ENCODE measurements around the gene ENPP6.
A peak's percentile ranks its signal among the peaks of the same experiment; 100 is the strongest.

ENPP6 gene

DNA sequence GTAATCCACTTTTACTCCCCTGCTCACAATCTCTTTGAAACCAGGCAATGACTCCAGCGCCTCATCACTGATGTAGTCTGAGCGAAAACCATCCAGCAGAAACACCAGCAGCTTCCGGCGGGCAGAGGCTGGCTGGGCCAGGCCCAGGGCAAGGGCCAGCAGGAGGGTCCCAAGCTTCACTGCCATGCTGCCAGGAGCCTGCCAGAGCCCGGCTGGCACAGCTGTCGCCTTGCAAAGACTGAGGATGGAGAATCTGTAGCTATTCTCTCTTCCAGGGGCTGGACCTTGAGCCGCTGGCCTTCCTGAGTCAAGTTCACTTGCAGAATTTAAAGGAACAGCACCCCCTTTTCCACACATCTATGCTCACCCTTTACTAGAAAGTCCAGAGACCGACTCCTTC, at the start of gene ENPP6:
ENPP6 (minus strand) TSS at position 240 of the 400 bp plus-strand sequence; CDS start at position 186, 54 bp downstream.
- DNase-seq (ENCODE audit: low spot score), result no peak

DNA sequence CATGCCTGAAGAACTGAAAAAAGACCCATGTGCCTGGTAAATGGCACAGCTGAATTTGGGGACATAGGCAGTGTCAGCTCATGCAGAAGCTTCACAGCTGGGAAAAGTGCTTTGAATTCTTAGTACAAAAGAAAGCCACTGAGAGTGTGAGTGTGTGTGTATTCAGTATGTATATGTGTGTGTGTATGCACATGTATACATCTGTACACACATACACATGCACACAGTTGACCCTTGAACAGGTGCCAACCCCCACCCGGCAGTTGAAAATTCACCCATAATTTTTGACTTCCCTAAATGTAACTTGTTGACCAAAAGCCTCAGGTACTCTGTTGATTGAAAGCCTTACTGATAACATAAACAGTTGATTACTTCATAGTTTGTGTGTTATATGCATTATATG, 49.5 kb upstream of the ENPP6 start:
- DNase-seq (ENCODE audit: low spot score), result no peak

DNA sequence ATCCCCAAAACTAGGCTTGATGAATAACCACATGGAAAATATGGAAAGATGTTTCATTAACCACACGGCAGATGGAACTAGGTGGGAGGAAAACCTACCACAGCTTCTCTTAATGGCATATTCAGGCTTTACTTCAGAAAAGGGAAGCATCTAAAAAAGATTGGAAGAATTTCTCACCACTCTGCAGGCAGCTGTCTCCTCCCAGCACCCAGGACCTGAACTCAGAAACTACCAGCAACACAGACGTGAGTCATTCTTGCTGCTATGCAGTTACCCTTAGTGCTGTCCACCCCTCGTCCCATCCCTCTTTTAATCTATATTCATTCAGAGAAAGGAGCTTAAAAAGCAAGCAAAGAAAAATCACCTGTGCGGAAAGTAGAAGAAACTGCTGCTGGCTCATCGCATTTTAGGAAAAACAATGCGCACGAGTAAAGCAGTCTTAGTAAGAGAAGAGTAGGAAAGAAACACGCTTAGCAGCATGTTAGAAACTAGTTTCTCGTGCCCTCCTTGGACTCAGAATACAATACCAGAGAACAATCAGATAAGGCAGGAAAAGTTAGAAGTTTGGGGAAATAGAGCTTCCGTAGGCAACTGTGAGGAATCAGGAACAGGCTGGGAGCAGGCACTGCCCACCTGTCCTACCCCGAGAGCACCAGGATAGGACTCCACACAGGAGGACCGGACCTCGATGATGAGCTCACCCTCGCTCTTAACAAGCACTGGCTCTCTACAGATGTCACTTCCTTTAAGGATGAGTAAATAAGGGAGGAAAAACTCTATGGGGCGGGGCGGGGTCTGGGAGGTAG, 48.1 kb upstream of the ENPP6 start:
- DNase-seq (ENCODE audit: low spot score), result peak; percentile 52

DNA sequence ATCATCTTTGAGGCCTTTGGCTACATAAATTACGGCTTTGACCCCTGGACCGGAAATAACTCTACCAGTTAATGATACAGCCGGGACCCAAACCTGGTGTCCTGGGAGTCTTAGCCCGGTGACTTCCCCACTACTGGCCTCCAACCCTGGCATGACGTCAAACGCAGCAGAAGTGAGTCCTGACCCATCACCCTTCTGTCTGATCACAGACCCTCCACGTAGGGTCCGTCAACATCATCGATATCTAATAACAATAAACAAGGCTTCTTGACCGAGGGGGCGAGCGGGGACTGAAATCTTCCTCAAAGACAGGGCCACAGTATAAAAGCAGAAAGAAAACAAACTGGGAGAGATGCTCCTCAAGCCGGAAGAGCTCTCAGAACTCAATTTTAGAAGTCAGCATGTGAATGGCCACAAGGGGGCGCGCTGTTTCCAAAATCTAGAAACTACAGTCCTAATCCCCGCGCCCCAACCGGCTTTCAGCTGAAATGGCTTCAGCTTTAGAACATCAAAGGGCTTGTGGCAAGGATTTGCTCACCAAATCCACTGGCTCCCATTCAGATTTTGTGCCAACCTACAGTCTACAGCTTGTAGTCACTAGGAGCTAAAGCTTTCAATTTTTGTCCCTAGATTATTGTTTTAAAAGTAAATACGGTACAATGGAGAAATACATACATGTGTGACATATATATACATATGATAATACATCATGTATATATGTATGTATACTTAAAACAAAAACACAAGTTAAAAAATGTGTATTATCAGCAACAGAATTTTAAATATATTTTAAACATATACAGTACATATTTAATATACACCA, 46.4 kb upstream of the ENPP6 start:
- DNase-seq (ENCODE audit: low spot score), result peak; percentile 91

DNA sequence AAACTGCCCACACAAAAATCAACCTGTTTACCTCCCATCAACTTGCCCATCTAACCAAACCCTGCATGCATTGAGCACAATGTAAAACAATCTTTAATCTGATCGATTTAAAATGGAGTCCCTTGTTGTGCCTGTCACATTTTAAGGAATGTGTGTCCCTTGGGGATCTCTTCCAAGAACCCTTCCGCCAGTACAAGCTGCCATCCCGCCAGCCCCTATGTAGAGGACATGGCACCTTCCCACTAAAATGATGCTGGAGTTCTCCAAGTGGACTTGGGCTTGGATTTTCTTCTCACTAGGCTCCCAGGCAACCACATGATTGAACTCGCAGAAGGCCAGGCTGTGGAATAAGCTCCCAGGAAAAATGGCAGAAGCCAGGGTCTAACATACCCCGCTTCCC, 45.8 kb upstream of the ENPP6 start:
- DNase-seq (ENCODE audit: low spot score), result no peak

DNA sequence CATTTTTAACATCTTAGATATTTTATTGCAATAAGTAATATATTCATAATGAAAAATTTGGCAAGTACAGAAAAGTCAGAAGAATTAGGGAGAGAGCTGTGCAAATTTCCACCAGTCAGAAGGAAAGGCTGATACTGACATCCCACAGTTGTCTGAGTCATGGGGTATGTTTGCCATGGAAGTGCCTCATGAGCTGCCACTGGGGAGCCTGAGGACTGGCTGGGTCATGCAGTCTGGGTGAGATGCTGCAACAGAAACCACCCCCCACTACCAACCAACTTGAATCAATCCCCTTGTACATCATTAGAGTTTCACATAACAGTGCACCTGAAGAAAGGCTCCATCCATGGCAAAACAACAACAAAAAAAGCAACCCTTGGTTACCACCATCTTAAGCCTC, 45.2 kb upstream of the ENPP6 start:
- no peak for DNase-seq (ENCODE audit: low spot score)

DNA sequence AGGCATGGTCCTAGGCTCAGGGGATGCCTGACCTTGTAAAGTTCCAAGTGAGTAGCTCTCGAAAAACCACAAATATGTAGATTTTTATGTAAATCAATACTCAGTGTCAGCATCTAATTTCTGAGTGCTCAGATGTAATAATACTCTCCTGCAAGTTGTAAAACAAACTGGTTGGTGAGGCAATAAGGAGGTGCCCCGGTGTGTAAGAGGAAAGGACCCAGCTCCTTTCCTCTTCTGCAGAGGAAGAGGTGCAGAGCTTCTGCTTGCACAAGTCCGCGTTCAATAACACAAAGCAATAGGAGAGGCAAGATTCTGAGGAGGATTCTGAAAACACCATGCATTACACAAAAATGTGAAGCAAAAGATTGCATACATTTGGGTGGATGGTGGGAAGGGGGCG, 43.6 kb upstream of the ENPP6 start:
- no peak for DNase-seq (ENCODE audit: low spot score)

DNA sequence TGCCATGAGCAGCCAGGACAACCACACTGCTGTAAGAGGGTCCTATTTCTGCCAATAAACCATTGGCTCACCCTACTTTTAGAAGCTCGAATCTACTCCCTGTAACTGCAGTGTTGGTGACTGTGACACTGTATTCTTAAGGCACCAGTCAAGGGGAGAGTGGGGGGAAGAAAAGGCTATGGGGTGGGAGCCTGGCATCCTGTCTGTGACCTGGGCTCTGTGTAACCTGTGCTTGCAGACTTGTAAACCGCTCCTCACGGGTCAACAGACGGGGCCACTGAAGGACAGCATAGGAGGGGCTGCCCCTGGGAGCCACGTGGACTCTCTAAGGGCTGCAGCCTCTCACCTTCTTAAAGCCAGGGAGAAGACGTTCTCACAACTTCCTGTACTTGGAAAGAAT, 42.2 kb upstream of the ENPP6 start:
- DNase-seq (ENCODE audit: low spot score), result no peak

DNA sequence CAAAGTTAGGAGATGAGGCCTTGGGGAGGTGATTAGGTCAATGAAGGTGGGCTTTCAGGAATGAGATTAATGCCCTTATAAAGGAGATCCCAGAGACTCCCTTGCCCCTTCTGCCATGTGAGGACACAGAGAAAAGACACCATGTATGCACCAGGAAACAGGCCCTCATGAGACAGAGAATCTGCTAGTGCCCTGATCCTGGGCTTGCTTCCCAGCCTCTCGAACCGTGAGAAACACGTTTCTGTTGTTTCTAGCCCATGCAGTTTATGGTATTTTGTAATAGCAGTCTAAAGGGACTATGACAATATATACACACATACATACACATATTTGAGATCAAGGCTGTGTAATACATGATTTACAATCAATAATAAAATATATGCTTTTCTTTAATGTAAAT, 41.4 kb upstream of the ENPP6 start:
- no peak for DNase-seq (ENCODE audit: low spot score)

DNA sequence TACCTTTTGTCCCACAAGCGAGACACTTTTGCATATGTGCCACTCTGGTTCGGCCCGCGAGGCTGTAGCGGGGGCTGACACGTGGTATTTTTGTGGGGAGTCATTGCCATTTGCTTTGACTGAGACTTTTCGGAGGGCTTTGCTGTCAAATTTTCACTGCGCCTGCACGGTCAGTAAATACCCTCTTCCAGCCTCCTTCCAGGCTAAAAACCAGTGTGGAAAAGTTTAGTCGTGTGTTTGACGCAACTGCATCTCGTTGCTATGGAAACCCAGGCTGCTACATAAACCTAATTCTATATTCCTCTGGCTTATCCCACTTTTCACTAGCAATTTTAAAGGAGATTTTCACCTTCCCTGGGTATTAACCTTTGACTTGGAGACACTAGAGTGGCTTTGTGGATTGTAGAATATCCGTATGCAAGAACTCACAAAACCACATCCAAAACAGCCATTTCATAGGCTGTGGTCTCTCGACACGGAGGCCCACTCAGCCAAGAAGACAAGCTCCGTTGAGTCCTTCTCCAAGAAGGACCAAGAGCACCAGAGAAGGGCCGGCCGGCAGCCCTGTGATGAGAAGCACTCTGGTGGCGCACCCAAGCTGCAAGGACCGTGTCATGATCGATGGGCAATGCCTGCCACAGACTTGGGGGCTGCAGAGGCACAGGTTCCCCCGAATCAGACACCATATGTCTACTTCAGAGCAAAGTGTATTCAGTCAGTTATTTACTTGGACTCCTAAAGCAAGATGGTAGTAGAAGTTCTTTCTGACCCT, 38.4 kb upstream of the ENPP6 start:
- no peak for DNase-seq (ENCODE audit: low spot score)

DNA sequence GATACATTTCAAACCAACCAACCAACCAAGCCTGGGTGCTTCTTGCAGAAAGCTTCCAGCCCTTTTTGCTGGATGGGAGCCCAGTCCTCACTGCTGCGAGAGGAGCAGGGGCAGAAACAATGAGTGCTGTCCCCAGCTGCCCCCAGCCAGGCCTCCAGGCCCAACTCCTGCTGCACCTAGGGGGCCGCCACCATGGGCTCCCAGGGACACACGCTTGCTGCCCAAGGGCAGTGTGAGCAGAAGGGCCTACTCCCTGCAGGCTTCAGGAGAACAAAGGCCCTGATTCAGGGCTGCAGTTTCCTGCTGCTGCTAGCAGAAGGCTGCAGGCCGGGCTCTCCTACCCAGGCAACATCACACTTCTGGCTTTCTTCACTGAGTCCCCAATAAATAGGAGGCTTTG, 37.7 kb upstream of the ENPP6 start:
- DNase-seq (ENCODE audit: low spot score), result no peak

DNA sequence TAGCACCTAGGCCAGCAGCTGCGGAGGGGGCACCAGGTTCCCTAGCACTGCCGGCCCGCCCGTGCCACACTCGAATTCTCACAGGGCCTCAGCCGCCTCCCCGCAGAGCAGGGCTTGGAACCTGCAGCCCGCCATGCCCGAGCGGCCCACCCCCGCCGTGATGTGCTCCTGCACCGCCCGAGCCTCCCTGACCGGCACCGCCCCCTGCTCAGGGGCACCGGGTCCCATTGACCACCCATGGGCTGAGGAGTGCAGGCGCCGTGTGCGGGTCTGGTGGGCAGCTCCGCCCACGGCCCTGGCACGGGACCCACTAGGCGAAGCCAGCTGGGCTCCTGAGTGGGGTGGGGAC, 35.4 kb upstream of the ENPP6 start:
- no peak for DNase-seq (ENCODE audit: low spot score)

DNA sequence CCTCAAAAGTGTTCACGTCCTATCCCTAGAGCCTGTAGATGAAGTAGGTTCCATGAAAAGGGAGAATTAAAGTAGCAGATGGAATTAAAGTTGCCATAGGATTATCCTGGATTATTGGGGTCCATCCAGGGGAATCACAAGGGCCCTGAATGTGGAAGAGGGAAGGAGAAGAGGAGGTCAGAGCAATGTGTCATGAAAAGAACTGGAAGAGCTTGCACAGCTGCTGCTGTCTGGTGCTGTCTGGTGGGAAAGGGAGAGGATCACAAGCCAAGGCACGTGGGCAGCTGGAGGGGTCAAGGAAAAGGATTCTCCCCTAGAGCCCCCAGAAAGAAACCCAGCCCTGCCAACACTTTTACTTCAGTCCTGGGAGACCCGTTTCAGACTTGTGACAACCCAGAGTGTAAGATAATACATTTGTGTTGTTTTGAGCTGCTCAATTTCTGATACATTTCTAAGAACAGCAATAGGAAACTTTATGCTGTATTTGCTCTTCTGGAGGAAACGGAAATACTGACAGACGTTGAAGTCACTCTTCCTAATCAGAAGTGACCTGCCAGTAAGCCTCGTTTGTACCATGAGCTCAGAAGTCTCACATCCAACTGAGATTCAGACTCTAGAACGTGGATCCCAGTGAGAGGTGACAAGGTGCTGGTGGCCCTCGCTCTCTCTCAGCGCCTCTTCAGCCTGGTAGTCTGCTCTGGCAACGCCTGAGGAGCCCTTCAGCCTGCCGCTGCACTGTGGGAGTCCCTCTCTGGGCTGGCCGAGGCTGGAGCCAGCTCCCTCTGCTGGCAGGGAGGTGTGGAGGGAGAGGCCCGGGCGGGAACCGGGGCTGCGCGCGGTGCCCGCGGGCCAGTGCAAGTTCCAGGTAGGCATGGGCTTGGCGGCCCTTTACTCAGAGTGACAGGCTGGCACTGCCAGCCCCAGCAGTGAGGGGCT, 34.7 kb upstream of the ENPP6 start:
- no peak for DNase-seq (ENCODE audit: low spot score)

DNA sequence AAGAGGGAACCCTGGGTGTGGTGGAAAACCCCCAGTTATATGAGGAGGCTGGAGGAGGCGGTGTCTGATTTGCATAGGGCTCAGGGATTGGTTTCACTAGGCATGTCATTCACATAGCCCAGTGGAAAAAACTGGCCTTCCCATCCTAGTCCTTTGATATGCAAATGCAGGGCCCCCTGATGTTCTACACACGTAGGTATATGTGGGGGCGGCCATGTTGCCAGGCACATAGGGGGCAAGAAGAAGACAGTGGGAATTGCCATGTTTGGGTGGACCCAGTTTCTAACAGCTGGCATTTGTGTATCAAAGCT, 34.0 kb upstream of the ENPP6 start:
- DNase-seq (ENCODE audit: low spot score), result no peak

DNA sequence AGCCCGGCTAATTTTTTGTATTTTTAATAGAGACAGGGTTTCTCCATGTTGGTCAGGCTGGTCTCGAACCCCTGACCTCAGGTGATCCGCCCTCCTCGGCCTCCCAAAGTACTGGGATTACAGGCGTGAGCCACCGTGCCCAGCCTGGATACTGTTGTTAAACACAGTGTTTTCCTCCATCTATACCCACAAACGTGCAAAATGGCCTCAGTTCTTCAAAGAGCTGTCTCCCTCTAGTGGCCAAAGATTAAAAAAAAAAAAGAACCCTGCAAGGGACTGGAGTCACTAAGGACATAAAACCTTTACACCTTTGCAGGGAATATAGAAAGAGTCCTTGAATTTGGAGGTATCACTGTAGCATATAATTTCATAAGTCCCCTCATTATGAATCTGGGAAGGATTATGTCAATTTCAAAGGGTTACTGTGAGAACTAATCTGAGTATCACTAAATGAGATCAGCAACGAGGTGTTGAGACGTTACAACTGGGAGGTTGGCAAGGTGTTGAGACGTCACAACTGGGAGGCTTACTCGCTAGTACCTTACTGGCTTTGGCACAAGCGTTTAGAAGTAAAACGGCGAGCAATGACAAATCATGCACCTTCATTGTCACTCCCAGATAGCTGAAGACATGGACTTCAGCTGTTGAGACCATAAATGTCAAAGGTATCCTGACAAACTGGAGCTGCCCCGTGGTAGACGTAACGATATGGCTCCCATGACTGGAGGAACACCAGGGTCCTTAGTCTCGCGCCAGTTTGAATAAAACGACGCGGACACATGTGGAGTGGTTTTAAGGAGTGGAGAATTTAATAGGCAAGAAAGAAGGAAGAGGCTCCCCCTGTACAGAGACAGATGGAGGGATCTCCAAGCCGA, 33.4 kb upstream of the ENPP6 start:
- peak; percentile 47 for DNase-seq (ENCODE audit: low spot score)

DNA sequence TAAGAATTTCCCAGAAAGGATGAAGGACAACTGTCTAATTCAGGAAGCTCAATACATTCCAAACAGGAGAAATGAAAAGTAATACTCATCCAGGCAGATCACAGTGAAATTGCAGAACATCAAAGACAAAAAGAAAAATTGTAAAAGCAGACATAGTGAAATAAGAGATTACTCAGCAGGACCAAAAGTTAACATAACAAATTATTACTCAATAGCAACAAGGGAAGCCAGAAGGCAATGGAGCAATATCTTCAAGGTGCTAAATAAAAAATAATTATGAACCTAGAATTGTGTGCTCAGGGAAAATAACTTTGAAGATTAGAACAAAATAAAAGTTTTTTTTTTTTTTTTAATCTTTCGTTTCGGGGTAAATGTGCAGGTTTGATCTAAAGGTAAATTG, 30.5 kb upstream of the ENPP6 start:
- DNase-seq (ENCODE audit: low spot score), result no peak

DNA sequence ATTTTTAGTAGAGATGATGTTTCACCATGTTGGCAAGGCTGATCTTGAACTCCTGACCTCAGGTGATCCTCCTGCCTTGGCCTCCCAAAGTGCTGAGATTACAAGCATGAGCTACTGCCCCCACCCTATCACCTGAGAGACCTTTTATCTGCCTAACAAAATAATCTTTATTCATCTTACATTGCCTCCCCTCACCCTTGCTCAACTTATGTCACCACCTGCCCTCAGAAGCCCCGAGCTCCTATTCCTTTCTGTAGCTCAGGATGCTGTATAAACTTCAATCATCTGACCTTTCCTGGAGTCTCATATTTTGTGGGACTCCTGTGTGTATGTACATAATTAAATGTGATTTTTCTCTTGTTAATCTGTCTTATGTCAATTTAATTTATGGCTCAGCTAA, 29.7 kb upstream of the ENPP6 start:
- no peak for DNase-seq (ENCODE audit: low spot score)

DNA sequence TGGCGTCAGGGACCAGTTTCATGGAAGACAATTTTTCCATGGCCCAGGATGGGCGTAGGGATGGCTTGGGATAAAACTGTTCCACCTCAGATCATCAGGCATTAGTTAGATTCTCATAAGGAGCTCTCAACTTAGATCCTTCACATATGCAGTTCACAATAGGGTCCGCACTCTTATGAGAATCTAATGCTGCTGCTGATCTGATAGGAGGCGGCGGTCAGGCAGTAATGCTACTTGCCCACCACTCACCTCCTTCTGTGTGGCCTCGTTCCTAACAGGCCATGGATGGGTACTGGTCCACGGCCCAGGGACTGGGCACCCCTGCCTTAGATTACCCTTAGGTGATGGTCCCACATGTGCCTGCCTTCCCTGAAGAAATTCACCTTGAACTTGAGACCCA, 28.8 kb upstream of the ENPP6 start:
- no peak for DNase-seq (ENCODE audit: low spot score)

DNA sequence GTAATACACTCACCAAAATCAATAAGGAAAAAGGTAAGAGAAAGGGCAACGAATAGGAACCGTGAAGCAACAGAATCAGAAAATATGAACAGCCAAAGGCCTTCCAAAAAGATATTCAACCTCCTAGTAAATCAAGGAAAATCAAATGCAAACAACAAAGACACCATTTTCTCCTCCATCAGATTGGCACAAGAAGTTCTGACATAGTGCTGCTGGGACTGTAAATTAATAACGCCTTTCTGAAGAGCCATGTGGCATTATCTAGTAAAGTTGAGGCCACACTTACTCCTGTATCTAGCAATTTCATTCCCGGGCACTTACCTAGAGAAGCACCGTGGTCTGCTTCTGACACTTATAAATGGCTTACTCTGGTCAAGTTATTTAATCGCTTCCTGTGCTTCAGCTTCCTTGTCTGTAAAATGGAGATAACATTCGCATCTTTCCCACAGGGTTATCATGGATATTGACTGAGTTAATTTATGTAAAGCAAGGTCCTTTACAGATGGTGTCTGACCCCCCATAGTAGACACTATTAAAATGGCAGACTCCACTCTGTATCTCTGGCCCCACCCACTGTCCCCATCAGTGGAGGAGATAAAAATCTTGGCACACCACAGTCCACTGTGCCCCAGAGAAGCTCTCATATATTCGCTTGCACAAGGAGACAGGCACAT, 20.5 kb upstream of the ENPP6 start:
- DNase-seq (ENCODE audit: low spot score), result no peak

DNA sequence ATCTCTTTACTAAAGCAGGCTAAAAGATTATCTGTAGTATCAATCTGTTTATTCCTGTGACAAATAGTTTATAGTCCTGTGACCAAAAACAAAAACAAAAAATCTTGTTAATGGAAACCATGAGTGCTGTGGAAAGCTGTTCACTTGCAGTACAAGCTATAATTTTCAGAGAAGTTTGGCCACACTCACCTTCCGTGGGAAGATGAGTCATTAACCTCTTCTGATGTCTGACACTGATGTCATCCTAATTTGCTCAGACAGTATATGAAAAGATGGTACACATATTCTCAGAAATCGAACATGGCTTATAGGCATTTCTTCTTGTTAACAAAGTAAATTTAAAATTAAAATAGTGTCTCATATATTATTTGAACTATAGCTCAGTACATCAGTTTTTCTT, 19.9 kb upstream of the ENPP6 start:
- DNase-seq (ENCODE audit: low spot score), result peak; percentile 29

Data from kidney capillary endothelial cell (primary cell).